ENCODE results near the gene EPB41L3. TPM values are rescaled to one million over a fixed set of nuclear protein-coding genes. Genes with fewer than 3 reads are reported as not detected.

Gene EPB41L3
- total RNA-seq, 1 experiment from 2014 or later: 16.1 TPM

- no peaks in the 10 kb centered on the region for H3K9me3 ChIP-seq (ENCODE audit: control insufficient read depth, low read depth, low read length)
- H3K79me2 ChIP-seq (ENCODE audit: insufficient read depth, low read length): no peaks in the 10 kb centered on the region
- H3K23me2 ChIP-seq (ENCODE audit: insufficient read length, low read depth, low read length, poor library complexity, severe bottlenecking): no peaks in the 10 kb centered on the region
- no peak overlapping the region for H3K27ac ChIP-seq (ENCODE audit: insufficient read length, low read depth, low read length)
- no peak overlapping the region for H3K4me2 ChIP-seq (ENCODE audit: insufficient read depth, insufficient read length, low read length)
- no peaks in the 10 kb centered on the region for H3K27me3 ChIP-seq (ENCODE audit: insufficient read depth, low read length)
- DNase-seq: no peak
- H2BK15ac ChIP-seq (ENCODE audit: low read depth, low read length): no peak overlapping the region
- Mint-ChIP-seq H3K36me3 (ENCODE audit: insufficient read depth in 1 of 3, low read depth in 3 of 3) (no peaks in the 10 kb centered on the region), H3K4me1 (peaks cover 4 to 8% of the 10 kb centered on the region in 2 experiments), H3K4me3 (no peak overlapping the region), H3K27ac (peak overlapping the region in 1 of 3 experiments; percentile 28; a peak in 1 of 7 replicates), H3K27me3 (ENCODE audit: low read depth) (no peaks in the 10 kb centered on the region), H3K9me3 (no peaks in the 10 kb centered on the region)
- no peak overlapping the region for H3K4ac ChIP-seq (ENCODE audit: low read depth, low read length)
- H3K4me1 ChIP-seq (ENCODE audit: insufficient read depth, low read length): no peaks in the 10 kb centered on the region
- H4K5ac ChIP-seq (ENCODE audit: insufficient read length, low read depth, low read length): no peak overlapping the region
- no CpG with 5 or more reads among the region's 8 CpGs for WGBS (ENCODE audit: extremely low coverage, insufficient read length, low lambda C conversion rate)
- H4K8ac ChIP-seq (replicated peaks; ENCODE audit: insufficient read length, low read depth, low read length): no peak overlapping the region
- H4K91ac ChIP-seq (ENCODE audit: insufficient read length, low read depth, low read length): no peak overlapping the region
- H2AK5ac ChIP-seq (ENCODE audit: insufficient read length, low read length): no peak overlapping the region
- H2BK20ac ChIP-seq (ENCODE audit: low read depth, low read length, poor library complexity, severe bottlenecking): peak overlapping the region; percentile 49
- H3K14ac ChIP-seq (ENCODE audit: insufficient read depth, low read length): no peak overlapping the region; the same call in 1 of the 2 replicates
- H2BK5ac ChIP-seq (ENCODE audit: insufficient read length, low read length): no peak overlapping the region
- no peaks in the 10 kb centered on the region for H4K20me1 ChIP-seq (ENCODE audit: control insufficient read depth, insufficient read depth, insufficient read length)
- no peak overlapping the region for H2AFZ ChIP-seq (ENCODE audit: low read length)
- no peak overlapping the region for H2BK12ac ChIP-seq (ENCODE audit: insufficient read length, low read depth, low read length)
- H2BK120ac ChIP-seq (ENCODE audit: low read depth, low read length, poor library complexity, severe bottlenecking): no peak overlapping the region
- no peak overlapping the region for H3K23ac ChIP-seq (ENCODE audit: insufficient read length, low read depth, low read length)
- no peak overlapping the region for H3K56ac ChIP-seq (ENCODE audit: insufficient read length, low read depth, low read length)
- no peaks in the 10 kb centered on the region for H3K79me1 ChIP-seq (ENCODE audit: insufficient read depth, low read depth, low read length, poor library complexity, severe bottlenecking)
- no peak overlapping the region for H3K18ac ChIP-seq (ENCODE audit: insufficient read length, low read depth, low read length)
- no peak overlapping the region for H3K9ac ChIP-seq (ENCODE audit: extremely low read depth, insufficient read length, low read length)
- TF ChIP-seq CTCF (conservative IDR thresholded peaks at IDR 0.05): no peak
- H3T11ph ChIP-seq (ENCODE audit: low read length): no peak overlapping the region
Measured at GRCh38 chr18:5530629-5531178, 13.1 kb downstream of the EPB41L3 start.

Measured in H9 (cell line).